HG02885 (cell line): ENCODE measurements around the gene GARIN6.
A peak's percentile ranks its signal among the peaks of the same experiment; 100 is the strongest.
"Not testable (repeated sequence)": the region's sequence is repeated elsewhere in the genome, so short reads cannot be mapped to it uniquely, and the experiment has no call there.

Experiments
- ATAC-seq: cut with Tn5 transposase; IDR thresholded peaks from one replicate; pipeline ENCODE4 v1.9.1; 2021; ENCODE audit warnings: mild to moderate bottlenecking; ENCODE audit not compliant: unreplicated experiment, poor library complexity

Gene GARIN6

GRCh38 chr12:99647453-99647852 is at the start of gene GARIN6:
Gene GARIN6 (plus strand): TSS chr12:99647753. CDS start chr12:99648175, 422 bp downstream.
- no peak for ATAC-seq

DNA sequence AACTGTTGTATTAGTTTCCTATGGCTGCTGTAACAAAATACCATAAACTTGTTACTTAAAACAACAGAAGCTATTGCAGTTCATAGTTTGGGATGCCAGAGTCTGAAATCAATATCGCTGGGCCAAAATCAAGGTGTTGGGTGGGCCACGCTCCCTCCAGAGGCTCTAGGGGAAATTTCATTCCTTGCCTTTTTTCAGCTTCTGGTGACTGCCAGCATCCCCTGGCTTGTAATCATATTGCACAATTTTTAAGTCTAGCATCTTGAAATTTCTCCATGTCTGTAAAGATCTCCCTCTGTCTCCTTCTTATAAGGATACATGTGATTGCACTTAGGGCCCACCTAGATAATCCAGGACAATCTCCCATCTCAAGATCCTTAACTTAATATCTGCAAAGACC is 48.8 kb upstream of the GARIN6 start:
- no peak for ATAC-seq

GRCh38 chr12:99600388-99600787 is 47.2 kb upstream of the GARIN6 start:
- ATAC-seq: peak; percentile 61

- no peak for ATAC-seq
Measured at GRCh38 chr12:99609455-99610181, 37.9 kb upstream of the GARIN6 start.

DNA sequence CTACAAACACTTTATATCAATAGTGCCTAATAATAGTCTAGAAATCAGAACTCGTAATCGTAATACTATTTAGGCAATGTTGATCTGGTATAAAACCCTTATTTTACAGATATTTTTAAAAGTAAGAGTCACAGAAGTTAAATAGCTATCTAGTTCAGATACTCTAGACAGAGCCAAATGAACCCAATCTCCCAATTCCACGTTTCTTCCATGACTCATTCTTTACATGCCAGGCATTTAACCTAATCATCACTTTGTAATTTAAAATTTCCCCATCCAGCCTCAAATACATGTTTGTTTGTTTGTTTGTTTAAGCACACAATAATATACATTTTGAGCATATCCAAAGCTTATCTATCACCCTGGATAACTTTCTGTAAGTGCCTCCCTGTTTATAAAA is 36.4 kb upstream of the GARIN6 start:
- no peak for ATAC-seq

DNA sequence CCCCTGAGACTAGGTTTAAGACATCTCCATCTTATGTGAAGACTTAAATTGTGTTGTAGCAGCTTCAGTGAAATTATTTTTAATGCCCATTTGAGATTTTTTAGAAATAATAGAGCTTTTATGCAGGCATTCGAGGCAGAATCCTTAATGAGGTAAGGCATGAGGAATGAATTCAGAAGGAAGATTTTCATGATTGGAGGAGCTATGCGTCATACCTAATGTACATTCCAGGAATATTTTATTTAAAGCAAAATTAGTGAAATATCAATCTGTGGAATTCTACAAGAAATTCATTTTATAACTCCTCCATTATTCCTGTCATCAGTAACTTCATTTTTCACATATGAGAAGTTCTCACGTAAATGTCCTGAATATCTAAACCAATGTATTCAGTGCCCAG is 36.0 kb upstream of the GARIN6 start:
- ATAC-seq: no peak

GRCh38 chr12:99618657-99619056 is 28.9 kb upstream of the GARIN6 start:
- ATAC-seq: no peak

DNA sequence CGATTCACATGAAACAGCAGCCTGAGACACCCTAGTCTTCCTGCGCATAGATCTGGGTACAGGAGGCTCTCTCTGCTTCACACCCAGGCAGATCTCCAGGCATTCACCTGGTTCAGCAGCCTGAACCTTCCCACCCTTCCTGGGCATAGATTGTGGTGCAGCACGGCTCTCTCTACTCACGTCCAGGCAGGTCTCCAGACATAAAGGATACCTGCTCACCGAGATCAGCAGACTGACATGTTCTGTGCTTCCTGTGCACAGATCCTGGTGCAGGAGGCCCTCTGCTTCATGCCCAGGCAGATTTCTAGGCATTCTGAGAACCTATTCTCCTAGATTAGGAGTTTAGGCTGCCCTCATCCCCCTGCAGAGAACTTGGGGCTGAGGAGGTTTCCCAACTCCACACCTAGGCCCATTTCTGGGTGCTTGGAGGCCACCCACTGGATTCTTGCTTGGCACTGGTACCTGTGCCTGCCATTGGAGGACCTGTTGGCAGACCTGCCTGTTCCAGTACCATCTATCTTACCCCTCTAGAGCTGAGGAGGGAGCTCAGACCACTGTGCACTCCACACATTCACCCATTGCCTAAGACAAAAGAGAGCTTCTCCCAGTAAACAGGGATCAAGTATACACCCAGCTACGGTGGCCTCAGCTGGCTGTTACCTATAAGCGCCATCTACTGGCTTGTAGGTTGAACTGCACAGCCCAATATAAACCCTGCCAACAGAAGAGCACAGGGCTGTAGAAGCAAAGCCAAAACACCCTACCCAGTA is 28.0 kb upstream of the GARIN6 start:
- peak; percentile 97 for ATAC-seq

DNA sequence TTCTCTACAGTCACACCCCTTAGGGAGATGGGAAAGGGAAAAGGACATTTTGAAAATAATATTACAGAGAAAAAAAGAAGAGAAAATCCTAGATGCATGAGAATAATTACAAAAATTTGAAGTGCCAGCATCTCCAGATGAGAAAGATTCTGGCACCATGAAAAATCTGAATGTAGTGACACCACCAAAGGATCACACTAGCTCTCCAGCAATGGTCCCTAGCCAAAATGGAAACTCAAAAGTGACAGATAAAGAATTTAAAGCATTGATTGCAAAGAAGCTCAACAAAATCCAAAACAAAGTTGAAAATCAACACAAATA is 27.4 kb upstream of the GARIN6 start:
- ATAC-seq: no peak

- ATAC-seq: not testable (repeated sequence)
Measured at GRCh38 chr12:99624591-99624990, 23.0 kb upstream of the GARIN6 start.

DNA sequence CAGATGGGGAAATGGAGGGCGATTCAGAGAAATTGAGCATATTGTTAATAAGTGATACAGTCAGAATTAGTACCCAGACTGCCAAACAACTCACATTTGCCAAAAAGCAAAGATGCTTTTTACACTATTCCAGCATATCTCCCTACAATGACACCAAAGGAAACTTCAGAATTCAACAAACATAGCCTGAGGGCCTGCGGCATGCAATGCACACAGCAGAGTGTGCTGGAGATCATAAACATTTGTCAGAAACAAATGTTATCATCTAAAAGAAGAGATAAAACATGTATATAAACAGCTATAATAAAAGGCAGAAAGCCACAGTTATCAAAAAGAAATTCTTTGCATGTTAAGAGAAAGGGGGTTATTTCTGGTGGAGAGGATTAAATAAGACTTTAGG is 20.1 kb upstream of the GARIN6 start:
- no peak for ATAC-seq

GRCh38 chr12:99644629-99645028 is 2.9 kb upstream of the GARIN6 start:
- no peak for ATAC-seq

DNA sequence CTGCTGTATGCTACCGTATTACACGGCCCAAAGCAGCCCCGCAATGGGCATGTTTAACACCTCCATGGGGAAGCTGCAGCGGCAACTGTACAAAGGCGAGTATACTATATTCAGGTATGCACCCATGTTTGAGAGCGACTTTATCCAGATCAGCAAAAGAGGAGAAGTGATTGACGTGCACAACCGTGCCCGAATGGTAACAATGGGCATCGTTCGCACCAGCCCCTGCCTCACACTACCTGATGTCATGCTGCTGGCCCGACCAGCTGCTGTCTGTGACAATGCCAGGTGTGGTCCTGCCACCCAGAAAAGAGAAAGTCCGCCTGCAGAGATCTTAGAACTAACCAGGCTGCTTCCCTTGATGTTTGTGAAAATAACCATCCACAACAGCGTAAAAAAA is 630 bp downstream of the GARIN6 start:
- no peak for ATAC-seq

DNA sequence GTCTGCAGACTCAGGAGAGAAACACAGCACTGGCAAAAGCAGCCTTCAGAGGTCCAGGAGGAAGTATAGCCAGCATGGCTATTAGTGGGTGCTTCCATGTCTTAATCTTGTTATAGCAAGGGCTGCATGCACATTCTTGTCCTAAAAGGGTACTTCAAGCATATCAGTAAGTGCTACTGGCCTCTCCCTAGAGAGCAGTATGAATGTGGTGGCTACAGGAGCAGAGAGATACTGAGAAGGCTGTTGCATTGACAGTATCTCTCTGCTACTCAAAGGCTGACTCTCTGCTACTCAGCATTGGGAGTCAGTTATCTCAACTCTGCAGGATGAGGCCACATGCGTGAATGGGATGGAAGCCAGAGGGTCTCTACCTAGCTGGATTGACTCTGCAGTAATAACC is 2.0 kb downstream of the GARIN6 start:
- ATAC-seq: no peak

GRCh38 chr12:99658671-99659349 is 11.3 kb downstream of the GARIN6 start:
- ATAC-seq: no peak

- no peak for ATAC-seq
Measured at GRCh38 chr12:99670635-99671034, 23.1 kb downstream of the GARIN6 start.

GRCh38 chr12:99680276-99680675 is 32.7 kb downstream of the GARIN6 start:
- ATAC-seq: no peak

DNA sequence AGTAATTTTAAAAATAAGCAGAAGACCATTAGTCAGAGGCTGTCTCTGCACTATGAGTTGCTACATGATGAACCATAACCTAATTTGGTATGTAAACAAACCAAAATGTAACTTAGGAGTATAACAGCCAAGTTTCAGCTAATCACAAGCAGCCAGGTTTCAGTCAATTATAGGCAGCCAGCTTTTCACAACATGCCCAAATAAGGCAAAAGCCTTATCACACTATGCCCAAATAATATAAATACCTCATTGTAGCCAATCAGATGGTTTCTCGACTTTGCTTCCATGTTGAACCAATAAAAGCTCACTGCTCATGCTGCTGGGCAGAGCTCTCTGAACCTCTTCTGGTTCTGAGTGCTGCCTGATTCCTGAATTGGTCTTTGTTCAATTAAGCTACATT is 38.6 kb downstream of the GARIN6 start:
- ATAC-seq: no peak

- ATAC-seq: no peak
Measured at GRCh38 chr12:99695050-99695449, 47.5 kb downstream of the GARIN6 start.
